Fibroblast of mammary gland (primary cell): ENCODE measurements around the gene PILRA.
"Not testable (repeated sequence)": the region's sequence is repeated elsewhere in the genome, so short reads cannot be mapped to it uniquely, and the experiment has no call there.

ENCODE experiments used
- DNase-seq: peaks from one replicate; pipeline ENCODE4 v3.0.0-alpha.2; 2010; ENCODE audit warnings: low read depth
- H3K4me3 ChIP-seq: 2 replicates; pipeline ENCODE4 v1.5.1; 2011; ENCODE audit warnings: low read depth, mild to moderate bottlenecking, low read length, moderate library complexity; ENCODE audit not compliant: control insufficient read depth
- TF ChIP-seq, protein P1 (sequence below): conservative IDR thresholded peaks from 2 replicates; pipeline ENCODE4 v1.5.1; 2011; ENCODE audit warnings: low read depth, low read length, inconsistent platforms; ENCODE audit not compliant: control insufficient read depth, insufficient read depth

The PILRA gene

DNA sequence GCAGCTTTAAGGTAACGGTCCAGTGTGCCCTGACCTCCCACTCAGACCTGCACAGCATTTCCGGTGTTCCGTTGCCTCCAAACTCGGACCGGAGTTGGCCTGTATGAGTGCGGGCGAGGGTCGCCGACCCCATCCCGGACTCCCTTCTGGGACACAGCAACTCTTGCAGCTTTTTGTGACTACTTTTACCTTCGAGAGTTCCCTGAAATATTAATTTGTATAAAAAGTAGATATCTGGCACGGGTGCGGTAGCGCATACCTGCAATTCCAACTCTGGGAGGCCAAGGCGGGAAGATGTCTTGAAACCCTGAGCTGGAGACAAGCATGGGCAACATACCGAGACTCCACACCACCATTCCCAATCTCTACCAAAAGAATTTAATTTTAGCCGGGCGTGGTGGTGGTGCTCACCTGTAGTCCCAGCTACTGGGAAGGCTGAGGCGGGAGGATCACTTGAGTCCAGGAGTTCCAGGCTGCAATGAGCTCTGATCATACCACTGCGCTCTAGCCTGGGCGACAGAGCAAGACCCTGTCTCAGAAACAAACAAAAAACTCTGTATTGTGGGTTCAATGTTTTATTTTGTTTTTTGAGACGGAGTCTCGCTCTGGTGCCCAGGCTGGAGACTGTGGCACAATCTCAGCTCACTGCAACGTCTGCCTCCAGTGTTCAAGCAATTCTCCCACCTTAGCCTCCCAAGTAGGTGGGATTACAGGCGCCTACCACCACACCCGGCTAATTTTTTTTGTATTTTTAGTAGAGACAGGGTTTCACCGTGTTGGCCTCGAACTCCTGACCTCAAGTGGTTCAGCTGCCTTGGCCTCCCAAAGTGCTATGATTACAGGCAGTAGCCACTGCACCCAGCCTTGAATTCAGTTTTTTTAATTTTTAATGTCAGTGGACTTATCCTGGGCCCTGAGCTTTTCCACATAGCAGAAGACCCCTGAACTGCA lies 64.1 kb downstream of the PILRA start:
- H3K4me3 ChIP-seq: no peak overlapping the region

DNA sequence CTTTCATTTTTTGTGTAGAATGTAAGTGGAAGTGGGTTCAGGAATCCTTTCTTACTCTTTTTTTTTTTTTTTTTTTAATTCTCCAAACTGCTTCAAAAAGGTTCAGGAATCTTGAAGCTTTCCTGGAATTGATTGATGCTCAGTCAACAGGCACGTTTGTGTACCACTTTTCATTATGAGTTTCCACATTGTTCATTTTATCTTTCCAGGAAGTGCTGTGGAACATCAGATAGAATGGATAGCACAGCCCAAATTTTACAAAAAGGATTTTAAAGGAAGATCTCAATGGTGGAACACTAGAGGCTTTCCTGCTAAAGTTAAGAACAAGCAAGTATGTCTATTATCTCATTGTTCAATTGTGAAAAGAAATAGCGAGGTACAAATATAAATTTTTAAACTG lies 64.9 kb downstream of the PILRA start:
- TF ChIP-seq, protein P1, sequence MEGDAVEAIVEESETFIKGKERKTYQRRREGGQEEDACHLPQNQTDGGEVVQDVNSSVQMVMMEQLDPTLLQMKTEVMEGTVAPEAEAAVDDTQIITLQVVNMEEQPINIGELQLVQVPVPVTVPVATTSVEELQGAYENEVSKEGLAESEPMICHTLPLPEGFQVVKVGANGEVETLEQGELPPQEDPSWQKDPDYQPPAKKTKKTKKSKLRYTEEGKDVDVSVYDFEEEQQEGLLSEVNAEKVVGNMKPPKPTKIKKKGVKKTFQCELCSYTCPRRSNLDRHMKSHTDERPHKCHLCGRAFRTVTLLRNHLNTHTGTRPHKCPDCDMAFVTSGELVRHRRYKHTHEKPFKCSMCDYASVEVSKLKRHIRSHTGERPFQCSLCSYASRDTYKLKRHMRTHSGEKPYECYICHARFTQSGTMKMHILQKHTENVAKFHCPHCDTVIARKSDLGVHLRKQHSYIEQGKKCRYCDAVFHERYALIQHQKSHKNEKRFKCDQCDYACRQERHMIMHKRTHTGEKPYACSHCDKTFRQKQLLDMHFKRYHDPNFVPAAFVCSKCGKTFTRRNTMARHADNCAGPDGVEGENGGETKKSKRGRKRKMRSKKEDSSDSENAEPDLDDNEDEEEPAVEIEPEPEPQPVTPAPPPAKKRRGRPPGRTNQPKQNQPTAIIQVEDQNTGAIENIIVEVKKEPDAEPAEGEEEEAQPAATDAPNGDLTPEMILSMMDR: no peak
- DNase-seq: no peak
- no peak overlapping the region for H3K4me3 ChIP-seq

More for the DNA sequence above, 64.1 kb downstream of the PILRA start:
- TF ChIP-seq, protein P1: no peak
- DNase-seq: no peak

DNA sequence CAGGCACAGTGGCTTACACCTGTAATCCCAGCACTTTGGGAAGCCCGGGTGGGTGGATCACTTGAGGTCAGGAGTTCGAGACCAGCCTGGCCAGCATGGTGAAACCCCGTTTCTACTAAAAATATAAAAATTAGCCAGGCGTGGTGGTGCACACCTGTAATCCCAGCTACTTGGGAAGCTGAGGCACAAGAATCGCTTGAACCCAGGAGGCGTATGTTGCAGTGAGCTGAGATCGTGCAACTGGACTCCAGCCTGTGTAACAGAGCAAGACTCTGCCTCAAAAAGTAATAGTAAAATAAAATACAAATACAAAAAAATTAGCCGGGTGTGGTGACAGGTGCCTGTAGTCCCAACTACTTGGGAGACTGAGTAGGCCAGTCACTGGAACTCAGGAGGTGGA lies 65.4 kb downstream of the PILRA start:
- DNase-seq, H3K4me3 ChIP-seq: not testable (repeated sequence)

DNA sequence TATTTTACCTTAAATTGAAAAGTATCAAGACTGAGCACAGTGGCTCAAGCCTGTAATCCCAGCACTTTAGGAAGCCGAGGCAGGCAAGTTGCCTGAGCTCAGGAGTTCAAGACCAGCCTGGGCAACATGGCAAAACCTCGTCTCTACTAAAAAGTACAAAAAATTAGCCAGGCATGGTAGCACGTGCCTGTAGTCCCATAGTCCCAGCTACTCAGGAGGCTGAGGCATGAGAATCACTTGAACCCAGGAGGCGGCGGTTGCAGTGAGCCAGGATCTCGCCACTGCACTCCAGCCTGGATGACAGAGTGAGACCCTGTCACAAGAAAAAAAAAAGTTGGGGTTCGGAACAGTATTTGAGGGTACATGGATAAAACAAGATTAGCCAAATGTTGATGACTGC lies 66.0 kb downstream of the PILRA start:
- not testable (repeated sequence) for DNase-seq, H3K4me3 ChIP-seq

DNA sequence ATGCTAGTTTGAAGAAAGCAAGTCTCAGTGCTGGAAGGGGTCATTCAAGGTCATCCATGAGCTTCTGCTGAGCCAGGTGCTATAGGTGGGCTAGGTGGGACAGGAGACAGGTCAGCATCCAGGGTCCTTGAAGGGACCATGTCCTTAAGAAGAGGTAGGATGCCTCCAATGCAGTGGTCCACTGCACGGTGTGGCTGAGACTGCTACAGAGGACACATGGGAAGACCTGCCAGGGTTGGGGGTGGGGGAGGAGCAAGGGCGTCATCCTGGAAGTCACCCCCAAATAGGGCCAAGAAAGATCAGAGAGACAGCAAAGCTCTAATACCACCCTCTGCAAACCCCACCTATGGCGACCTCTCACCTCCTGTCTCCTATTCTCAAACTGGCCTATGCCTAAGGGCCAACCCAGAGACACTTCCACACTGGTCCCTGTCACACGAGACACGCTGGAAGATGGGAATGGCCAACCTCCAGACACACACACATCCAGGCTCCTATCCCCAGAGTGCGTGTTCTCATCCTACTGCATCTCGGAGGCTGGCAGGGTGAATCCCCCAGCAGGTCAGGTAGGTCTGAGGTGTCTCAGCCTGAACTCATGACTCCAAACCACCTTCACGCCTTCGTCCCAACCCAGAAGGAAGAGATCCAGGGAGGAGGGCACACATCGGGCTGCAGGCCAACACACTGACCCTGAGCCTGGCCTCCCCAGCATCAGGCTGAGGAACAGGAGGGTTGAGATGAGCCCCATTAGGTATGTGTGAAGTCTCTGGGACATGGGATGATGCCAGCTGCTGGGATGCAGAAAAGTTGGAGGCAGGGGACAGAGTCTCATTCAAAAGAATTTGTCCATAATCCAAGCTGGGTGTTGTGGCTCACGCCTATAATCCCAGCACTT lies 68.6 kb downstream of the PILRA start:
- TF ChIP-seq, protein P1: no peak
- H3K4me3 ChIP-seq: no peak overlapping the region
- no peak for DNase-seq

DNA sequence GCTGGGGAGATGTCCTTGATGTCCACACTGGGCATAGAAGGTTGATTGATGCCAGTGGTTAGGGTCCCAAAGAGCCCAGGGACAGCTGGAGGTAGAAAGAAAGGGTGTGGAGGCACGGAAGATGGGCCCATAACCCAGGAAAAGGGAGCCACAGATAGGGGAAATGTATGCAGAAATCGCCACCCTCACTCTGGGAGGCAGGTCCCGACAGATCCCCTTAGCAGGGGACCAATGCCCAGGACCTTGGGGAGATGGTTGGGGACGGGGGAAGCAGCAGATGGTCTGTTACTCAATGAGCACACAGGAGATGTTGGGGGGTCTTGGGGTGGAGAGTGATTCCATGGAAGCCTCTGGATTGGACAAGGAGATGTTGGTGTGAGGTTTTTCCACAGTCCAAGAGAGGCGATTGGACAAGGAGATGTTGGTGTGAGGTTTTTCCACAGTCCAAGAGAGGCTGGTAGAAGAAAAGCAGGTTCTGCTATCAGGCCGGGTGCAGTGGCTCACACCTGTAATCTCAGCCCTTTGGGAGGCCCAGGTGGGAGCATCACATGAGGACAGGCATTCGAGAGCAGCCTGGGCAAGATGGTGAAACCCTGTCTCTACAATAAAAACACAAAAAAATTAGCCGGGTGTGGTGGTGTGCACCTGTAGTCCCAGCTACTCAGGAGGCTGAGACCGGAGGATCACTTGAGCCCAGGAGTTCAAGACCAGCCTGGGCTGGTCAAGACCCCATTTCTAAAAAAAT lies 70.0 kb downstream of the PILRA start:
- TF ChIP-seq, protein P1: no peak
- DNase-seq: no peak
- no peak overlapping the region for H3K4me3 ChIP-seq
